Dedifferentiated amniotic fluid mesenchymal stem cell (primary cell): ENCODE measurements around the gene ARHGAP24.
"Not testable (repeated sequence)": the region's sequence is repeated elsewhere in the genome, so short reads cannot be mapped to it uniquely, and the experiment has no call there.

Source experiments
- DNase-seq: peaks from one replicate; pipeline ENCODE4 v3.0.0-alpha.2; 2016; ENCODE audit errors: extremely low spot score

Gene ARHGAP24

GRCh38 chr4:85482010-85482738 lies 7.2 kb downstream of the ARHGAP24 start:
- no peak for DNase-seq

DNA sequence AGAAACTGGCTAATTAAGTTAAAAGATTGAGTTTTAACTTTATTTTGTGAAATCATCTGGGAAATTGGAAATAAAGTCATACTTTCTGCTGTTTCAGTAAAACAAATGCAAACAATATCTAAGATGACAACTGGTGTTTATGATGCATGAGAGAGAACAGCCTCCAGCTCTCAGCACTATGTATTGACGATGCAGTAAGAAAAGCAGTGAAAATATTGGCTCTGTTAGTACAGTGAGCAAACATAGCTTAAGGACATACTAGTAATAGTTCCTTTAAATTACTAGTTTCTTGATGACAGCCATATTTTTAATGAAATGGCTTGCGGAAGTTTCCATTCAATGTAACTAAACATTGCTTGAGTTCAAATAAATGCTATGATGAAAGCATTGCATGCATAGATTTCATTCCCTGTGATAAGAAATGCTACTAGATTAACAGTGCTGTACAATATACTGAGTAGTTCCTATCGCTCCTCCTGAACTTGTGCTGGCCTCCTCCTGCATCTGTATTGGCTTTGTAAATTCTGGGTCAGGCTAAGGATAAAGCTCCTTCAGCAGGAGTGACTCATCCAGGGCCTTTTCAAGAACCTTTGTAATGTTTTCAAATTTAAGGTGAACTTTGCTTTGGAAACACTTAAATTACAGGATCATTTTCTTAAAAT lies 11.6 kb downstream of the ARHGAP24 start:
- no peak for DNase-seq

- no peak for DNase-seq
Observed at GRCh38 chr4:85488416-85488815, 13.5 kb downstream of the ARHGAP24 start.

GRCh38 chr4:85489273-85489981 lies 14.5 kb downstream of the ARHGAP24 start:
- no peak for DNase-seq

DNA sequence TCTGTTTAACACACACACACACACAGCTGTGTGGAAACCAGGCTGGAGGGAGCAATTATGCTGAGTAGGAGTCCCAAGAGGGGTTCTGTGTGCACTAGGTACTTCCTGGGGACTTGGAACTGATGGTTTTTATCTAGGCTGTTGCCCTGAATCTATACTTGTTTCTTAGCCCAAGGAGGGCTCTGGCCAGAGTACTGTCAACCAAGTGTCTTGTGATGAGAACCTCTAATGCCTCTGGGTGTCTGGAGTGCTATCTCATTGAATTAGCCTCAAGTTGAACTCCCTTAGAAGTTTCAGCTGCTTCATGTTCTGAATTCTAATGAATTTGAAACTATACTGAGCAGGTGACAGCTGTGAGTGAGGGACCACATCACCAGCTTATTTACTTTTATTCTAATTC lies 16.6 kb downstream of the ARHGAP24 start:
- no peak for DNase-seq

DNA sequence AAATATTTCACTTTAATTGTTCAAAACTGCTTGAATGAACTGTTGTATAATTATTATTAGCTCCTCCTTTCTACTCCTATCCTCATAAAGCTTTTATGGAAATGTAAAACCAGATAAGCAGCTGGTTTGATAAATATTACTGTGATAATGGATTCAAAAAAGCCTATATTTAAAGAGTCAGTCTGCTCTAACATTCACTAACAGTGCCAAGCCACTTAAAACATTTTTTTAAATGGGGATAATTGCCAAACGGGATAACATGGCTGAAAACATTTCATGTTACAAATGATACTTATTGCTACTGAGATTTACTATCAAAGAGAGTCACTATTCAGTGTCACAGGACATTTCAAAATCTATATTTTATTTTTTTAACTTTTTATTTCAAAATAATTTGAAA lies 17.4 kb downstream of the ARHGAP24 start:
- no peak for DNase-seq

DNA sequence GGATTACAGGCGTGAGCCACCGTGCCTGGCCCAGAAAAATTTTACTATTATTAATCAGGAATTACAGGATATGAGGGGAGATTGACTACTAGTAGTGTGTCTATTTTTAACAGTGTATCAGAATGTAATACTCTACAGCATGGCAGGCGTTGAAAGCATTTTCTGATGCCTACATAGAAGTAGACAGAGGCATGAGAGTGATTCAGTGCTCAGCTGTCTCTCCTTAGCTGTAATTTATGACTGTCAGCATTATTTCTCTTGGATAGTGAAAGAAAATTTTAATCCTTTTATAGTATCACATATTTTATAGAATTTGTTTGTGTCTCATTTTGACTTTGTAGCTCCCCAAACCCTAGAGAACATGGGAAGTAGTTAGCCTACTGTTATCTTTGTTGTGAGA lies 20.7 kb downstream of the ARHGAP24 start:
- DNase-seq, result no peak

- peak; percentile 65 for DNase-seq
Observed at GRCh38 chr4:85496126-85496849, 21.3 kb downstream of the ARHGAP24 start.

GRCh38 chr4:85496933-85497332 lies 22.0 kb downstream of the ARHGAP24 start:
- DNase-seq, result peak; percentile 53

GRCh38 chr4:85498068-85498733 lies 23.3 kb downstream of the ARHGAP24 start:
- DNase-seq, result no peak

GRCh38 chr4:85499573-85499972 lies 24.6 kb downstream of the ARHGAP24 start:
- no peak for DNase-seq

DNA sequence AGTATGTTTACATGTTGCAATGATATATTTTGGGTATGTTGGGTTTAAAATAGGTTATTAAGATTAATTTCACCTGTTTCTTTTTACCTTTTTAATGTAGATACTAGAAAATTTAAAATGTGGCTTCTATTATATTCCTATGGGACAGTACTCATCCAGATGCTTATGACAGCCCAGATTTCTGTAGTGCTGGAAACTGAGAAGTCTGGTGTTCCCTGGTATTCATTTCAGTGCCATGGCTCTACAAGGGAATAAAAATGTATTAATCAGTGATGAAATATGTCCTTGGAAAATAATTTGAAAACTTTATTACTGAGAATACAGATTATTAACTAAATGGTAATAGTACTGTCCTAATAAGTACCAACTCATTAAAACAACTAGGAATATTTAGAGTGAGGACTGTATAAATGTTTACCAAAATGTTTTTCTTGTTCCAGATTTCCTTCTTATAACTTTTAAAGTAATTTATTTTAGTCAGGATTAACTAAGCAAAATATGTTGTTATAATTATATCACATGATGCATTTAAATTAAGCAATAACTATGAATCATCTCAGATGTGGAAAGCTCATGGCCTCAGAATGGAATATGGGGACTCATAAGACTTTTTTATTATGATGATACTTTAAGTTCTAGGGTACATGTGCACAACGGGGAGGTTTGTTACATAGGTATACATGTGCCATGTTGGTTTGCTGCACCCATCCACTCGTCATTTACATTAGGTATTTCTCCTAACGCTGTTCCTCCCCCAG lies 25.3 kb downstream of the ARHGAP24 start:
- DNase-seq, result no peak

DNA sequence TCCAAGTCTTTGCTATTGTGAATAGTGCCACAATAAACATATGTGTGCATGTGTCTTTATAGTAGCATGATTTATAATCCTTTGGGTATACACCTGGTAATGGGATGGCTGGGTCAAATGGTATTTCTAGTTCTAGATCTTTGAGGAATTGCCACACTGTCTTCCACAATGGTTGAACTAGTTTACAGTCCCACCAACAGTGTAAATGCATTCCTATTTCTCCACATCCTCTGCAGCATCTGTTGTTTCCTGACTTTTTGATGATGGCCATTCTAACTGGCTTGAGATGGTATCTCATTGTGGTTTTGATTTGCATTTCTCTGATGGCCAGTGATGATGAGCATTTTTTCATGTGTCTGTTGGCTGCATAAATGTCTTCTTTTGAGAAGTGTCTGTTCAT lies 26.2 kb downstream of the ARHGAP24 start:
- not testable (repeated sequence) for DNase-seq

DNA sequence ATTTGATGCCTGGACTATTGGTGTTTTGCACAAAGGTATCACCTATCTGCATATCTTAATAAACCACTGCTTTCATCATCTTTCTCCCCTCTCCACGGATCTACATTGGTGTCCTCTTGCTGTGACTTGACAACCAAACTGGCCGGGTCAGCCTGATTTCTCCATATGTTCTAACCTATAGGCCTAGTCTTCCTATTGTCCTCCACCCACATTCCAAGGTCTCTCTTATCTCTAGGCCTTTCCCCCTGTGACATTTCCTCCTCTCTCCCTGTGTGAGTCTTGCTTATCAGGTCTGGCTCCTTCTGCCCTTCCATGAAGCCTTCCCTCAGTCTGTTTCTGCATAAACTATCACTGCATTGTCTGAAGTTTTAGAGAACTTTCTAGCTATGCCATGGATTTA lies 33.7 kb downstream of the ARHGAP24 start:
- DNase-seq, result no peak

DNA sequence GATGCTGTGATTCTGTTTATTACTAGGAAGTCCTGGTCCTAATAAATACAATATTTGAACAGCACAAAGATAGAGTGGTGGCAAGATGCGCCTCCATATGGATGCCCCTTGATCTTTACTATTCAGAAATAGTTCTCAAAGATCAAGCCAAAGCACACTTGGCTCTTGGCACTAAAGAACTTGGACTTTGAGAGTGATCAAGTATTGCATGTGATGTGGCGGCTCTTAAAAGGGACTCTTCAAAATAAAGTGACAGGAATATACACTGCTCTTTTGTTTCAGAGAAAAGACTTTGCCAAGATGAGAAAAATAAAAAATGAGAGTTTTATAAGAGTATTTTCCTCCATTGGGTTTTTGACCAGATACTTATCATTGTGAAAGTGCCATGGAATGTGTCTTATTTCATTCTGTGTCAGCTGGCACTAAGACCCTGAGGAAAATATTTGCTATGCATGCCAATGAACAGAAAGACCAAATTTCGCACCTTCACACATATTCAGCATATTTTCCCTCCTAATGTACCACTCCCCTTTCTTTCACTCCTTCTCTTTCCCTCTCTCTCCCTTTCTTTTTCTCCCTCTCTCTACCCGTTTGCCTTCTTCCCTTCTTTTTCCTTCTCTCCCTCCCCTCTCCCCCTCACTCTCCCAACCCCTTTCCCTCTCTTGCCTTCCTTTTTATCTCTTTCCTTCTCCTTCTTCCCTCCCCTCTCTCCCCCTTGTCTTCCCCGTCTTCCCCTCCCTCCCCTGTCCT lies 35.1 kb downstream of the ARHGAP24 start:
- no peak for DNase-seq

- no peak for DNase-seq
Observed at GRCh38 chr4:85510632-85510984, 35.7 kb downstream of the ARHGAP24 start.

DNA sequence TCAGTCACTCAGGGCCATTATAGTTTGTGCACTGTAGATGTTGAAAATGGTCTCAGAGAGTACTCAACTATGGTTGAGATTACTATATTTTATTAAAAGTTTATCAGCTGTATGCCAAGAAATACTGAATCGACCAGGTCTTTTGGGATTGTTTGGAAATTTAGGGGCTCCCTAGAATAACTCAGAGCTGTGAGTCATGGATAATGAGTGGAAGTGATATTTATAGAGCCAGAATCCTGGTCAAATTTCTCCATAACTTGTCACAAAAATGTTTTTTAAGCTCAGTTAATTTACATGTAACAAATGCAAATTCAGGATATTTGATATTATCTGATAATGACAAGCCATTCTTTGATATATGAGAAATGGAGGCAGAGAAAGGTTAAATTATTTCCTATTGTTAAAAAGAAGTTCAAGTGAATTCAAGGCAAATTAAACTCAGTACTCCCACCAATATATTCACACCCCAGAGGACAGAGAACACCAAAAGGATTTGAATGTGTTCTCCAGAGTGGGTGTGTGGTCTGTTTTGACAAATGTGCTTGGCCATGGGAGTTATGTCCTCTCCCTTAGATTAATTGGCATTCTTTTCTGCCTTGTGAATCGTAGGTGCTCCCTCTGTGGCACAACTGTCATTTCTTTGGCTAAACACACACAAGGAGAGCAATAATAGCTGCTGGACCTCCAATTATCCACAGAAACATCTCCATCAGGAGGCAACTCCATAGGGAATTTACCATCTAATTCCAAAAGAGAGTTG lies 37.7 kb downstream of the ARHGAP24 start:
- no peak for DNase-seq

DNA sequence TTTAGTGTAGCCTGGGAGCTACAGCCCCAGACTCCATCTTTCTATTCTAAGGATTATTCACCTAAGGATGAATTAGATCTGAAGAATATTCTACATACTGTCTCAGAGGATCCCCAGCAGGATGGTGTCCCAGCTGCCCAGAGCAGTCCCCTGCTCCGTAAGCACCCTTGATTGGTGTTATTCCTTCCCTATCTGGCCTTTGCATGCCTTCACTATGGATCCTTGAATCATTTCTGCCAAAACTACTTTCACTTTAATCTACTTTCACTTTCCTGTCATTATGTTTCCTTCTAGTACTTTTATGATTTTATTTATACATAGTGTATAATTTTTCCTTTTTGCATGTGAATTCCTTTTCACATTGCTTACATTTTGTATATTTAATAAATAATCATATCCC lies 39.2 kb downstream of the ARHGAP24 start:
- DNase-seq, result no peak

GRCh38 chr4:85514783-85515182 lies 39.8 kb downstream of the ARHGAP24 start:
- DNase-seq, result no peak

GRCh38 chr4:85515701-85516100 lies 40.8 kb downstream of the ARHGAP24 start:
- no peak for DNase-seq
